ENCODE measurements around the gene FAM89B. TPM values are rescaled to one million over a fixed set of nuclear protein-coding genes. Genes with fewer than 3 reads are reported as not detected.

Gene FAM89B
- total RNA-seq, 2 donors from 2014 or later, result 21.4 to 26.7 TPM

GRCh38 chr11:65611758-65612603 lies 39.6 kb downstream of the FAM89B start:
- DNase-seq (no peak), ATAC-seq (replicated peaks in 1 of 2) (no peak)
- Mint-ChIP-seq H3K27ac (peak overlapping the region; percentile 96), H3K36me3 (ENCODE audit: insufficient read depth in 2 of 2) (peaks cover 8 to 14% of the 10 kb centered on the region in 2 donors), H3K9me3 (no peaks in the 10 kb centered on the region), H3K27me3 (ENCODE audit: low read depth) (no peaks in the 10 kb centered on the region), H3K4me1 (ENCODE audit: low read depth) (peaks cover 45% of the 10 kb centered on the region), H3K4me3 (peak overlapping the region; percentile 94)

- peaks cover 51% of the 10 kb centered on the region for H3K4me1 Mint-ChIP-seq (ENCODE audit: low read depth)
- H3K36me3 Mint-ChIP-seq (ENCODE audit: insufficient read depth in 2 of 2), result peaks cover 8 to 14% of the 10 kb centered on the region in 2 donors
- peak overlapping the region; percentile 96 for H3K27ac Mint-ChIP-seq
Observed at GRCh38 chr11:65612691-65613090, 40.4 kb downstream of the FAM89B start.

GRCh38 chr11:65613091-65613928 lies 41.0 kb downstream of the FAM89B start:
- Mint-ChIP-seq H3K4me1 (ENCODE audit: low read depth) (peaks cover 51% of the 10 kb centered on the region), H3K27me3 (ENCODE audit: low read depth) (no peaks in the 10 kb centered on the region), H3K36me3 (ENCODE audit: insufficient read depth in 2 of 2) (peaks cover 8 to 14% of the 10 kb centered on the region in 2 donors), H3K27ac (peak overlapping the region; percentile 79), H3K9me3 (no peaks in the 10 kb centered on the region), H3K4me3 (peak overlapping the region; percentile 94)
- ATAC-seq (replicated peaks in 1 of 2) (no peak), DNase-seq (peak; percentile 31 to 38)

More at GRCh38 chr11:65612691-65613090, 40.4 kb downstream of the FAM89B start:
- H3K4me3 Mint-ChIP-seq, result peak overlapping the region; percentile 94
- no peaks in the 10 kb centered on the region for H3K27me3 Mint-ChIP-seq (ENCODE audit: low read depth)
- no peaks in the 10 kb centered on the region for H3K9me3 Mint-ChIP-seq
- DNase-seq (no peak), ATAC-seq (replicated peaks in 1 of 2) (no peak)

- peaks cover 40% of the 10 kb centered on the region for H3K4me1 Mint-ChIP-seq (ENCODE audit: low read depth)
- DNase-seq, result peak; percentile 100
- ATAC-seq (replicated peaks in 1 of 2), result peak; percentile 89 to 91
- H3K4me3 Mint-ChIP-seq, result peak within 1 kb of the TSS; percentile 97 to 98
- no peaks in the 10 kb centered on the region for H3K9me3 Mint-ChIP-seq
- H3K27ac Mint-ChIP-seq, result peak within 1 kb of the TSS; percentile 91
- H3K27me3 Mint-ChIP-seq (ENCODE audit: low read depth), result no peaks in the 10 kb centered on the region
- peaks cover 8 to 17% of the 10 kb centered on the region in 2 donors for H3K36me3 Mint-ChIP-seq (ENCODE audit: insufficient read depth in 2 of 2)
Observed at GRCh38 chr11:65615229-65615949, 43.1 kb downstream of the FAM89B start, which contains the start of gene PCNX3. Gene PCNX3 (plus strand): TSS chr11:65615776. CDS start chr11:65616312, 536 bp downstream.

GRCh38 chr11:65615950-65616574 lies 43.7 kb downstream of the FAM89B start:
- Mint-ChIP-seq H3K4me3 (peak overlapping the region; percentile 97 to 98), H3K36me3 (ENCODE audit: insufficient read depth in 2 of 2) (peaks cover 8 to 18% of the 10 kb centered on the region in 2 donors), H3K9me3 (no peaks in the 10 kb centered on the region), H3K4me1 (ENCODE audit: low read depth) (peaks cover 33% of the 10 kb centered on the region), H3K27ac (peak overlapping the region; percentile 91), H3K27me3 (ENCODE audit: low read depth) (no peaks in the 10 kb centered on the region)
- ATAC-seq (replicated peaks in 1 of 2) (peak in 1 of 2 donors; percentile 3), DNase-seq (peak; percentile 63 to 68)

- DNase-seq, result peak in 1 of 2 donors; percentile 35
Observed at GRCh38 chr11:65616575-65617001, 44.2 kb downstream of the FAM89B start.

GRCh38 chr11:65617136-65617850 lies 45.0 kb downstream of the FAM89B start:
- Mint-ChIP-seq H3K27ac (peak overlapping the region; percentile 91), H3K36me3 (ENCODE audit: insufficient read depth in 2 of 2) (peaks cover 8 to 16% of the 10 kb centered on the region in 2 donors), H3K27me3 (ENCODE audit: low read depth) (no peaks in the 10 kb centered on the region), H3K4me3 (peak overlapping the region; percentile 97 to 98), H3K4me1 (ENCODE audit: low read depth) (peaks cover 25% of the 10 kb centered on the region), H3K9me3 (no peaks in the 10 kb centered on the region)
- ATAC-seq (replicated peaks in 1 of 2), result no peak
- no peak for DNase-seq

More at GRCh38 chr11:65616575-65617001, 44.2 kb downstream of the FAM89B start:
- peaks cover 31% of the 10 kb centered on the region for H3K4me1 Mint-ChIP-seq (ENCODE audit: low read depth)
- H3K9me3 Mint-ChIP-seq, result no peaks in the 10 kb centered on the region
- H3K4me3 Mint-ChIP-seq, result peak overlapping the region; percentile 97 to 98
- no peak for ATAC-seq (replicated peaks in 1 of 2)
- peaks cover 8 to 19% of the 10 kb centered on the region in 2 donors for H3K36me3 Mint-ChIP-seq (ENCODE audit: insufficient read depth in 2 of 2)
- H3K27ac Mint-ChIP-seq, result peak overlapping the region; percentile 91
- H3K27me3 Mint-ChIP-seq (ENCODE audit: low read depth), result no peaks in the 10 kb centered on the region

GRCh38 chr11:65617990-65618751 lies 45.8 kb downstream of the FAM89B start:
- peaks cover 16% of the 10 kb centered on the region for H3K4me1 Mint-ChIP-seq (ENCODE audit: low read depth)
- no peaks in the 10 kb centered on the region for H3K27me3 Mint-ChIP-seq (ENCODE audit: low read depth)
- H3K4me3 Mint-ChIP-seq, result peak overlapping the region in 1 of 2 donors; percentile 98
- ATAC-seq (replicated peaks in 1 of 2) (no peak), DNase-seq (no peak)
- H3K9me3 Mint-ChIP-seq, result no peaks in the 10 kb centered on the region
- H3K36me3 Mint-ChIP-seq (ENCODE audit: insufficient read depth in 2 of 2), result peaks cover 11 to 14% of the 10 kb centered on the region in 2 donors
- no peak overlapping the region for H3K27ac Mint-ChIP-seq

GRCh38 chr11:65618763-65619162 lies 46.4 kb downstream of the FAM89B start:
- Mint-ChIP-seq H3K4me1 (ENCODE audit: low read depth) (peaks cover 14% of the 10 kb centered on the region), H3K36me3 (ENCODE audit: insufficient read depth in 2 of 2) (peaks cover 11 to 14% of the 10 kb centered on the region in 2 donors), H3K4me3 (no peak overlapping the region), H3K27me3 (ENCODE audit: low read depth) (no peaks in the 10 kb centered on the region), H3K9me3 (no peaks in the 10 kb centered on the region), H3K27ac (no peak overlapping the region)
- ATAC-seq (replicated peaks in 1 of 2) (no peak), DNase-seq (no peak)

- H3K36me3 Mint-ChIP-seq (ENCODE audit: insufficient read depth in 2 of 2), result peaks cover 11 to 12% of the 10 kb centered on the region in 2 donors
- ATAC-seq (replicated peaks in 1 of 2) (no peak), DNase-seq (no peak)
- H3K27me3 Mint-ChIP-seq (ENCODE audit: low read depth), result no peaks in the 10 kb centered on the region
- H3K4me3 Mint-ChIP-seq, result no peak overlapping the region
- H3K4me1 Mint-ChIP-seq (ENCODE audit: low read depth), result peaks cover 14% of the 10 kb centered on the region
- H3K9me3 Mint-ChIP-seq, result no peaks in the 10 kb centered on the region
- H3K27ac Mint-ChIP-seq, result no peak overlapping the region
Observed at GRCh38 chr11:65619281-65619928, 47.1 kb downstream of the FAM89B start.

GRCh38 chr11:65620666-65621065 lies 48.3 kb downstream of the FAM89B start:
- H3K4me1 Mint-ChIP-seq (ENCODE audit: low read depth), result peaks cover 14% of the 10 kb centered on the region
- no peak overlapping the region for H3K27ac Mint-ChIP-seq
- peaks cover 10 to 11% of the 10 kb centered on the region in 2 donors for H3K36me3 Mint-ChIP-seq (ENCODE audit: insufficient read depth in 2 of 2)
- DNase-seq (no peak), ATAC-seq (replicated peaks in 1 of 2) (no peak)
- H3K9me3 Mint-ChIP-seq, result no peaks in the 10 kb centered on the region
- no peak overlapping the region for H3K4me3 Mint-ChIP-seq
- H3K27me3 Mint-ChIP-seq (ENCODE audit: low read depth), result no peaks in the 10 kb centered on the region
